NCI-H128 (cell line): ENCODE measurements around the gene SCAMP3.
"Not testable (repeated sequence)": the region's sequence is repeated elsewhere in the genome, so short reads cannot be mapped to it uniquely, and the experiment has no call there.

Experiments
- DNase-seq: peaks from one replicate; lab custom pipeline; 2025; ENCODE audit not compliant: unreplicated experiment; lab: John Stamatoyannopoulos, UW

The SCAMP3 gene

GRCh38 chr1:155232001-155232978, 29.9 kb downstream of the SCAMP3 start:
- not testable (repeated sequence) for DNase-seq

- DNase-seq = not testable (repeated sequence)
Measured at GRCh38 chr1:155231302-155231701, 30.9 kb downstream of the SCAMP3 start.

DNA sequence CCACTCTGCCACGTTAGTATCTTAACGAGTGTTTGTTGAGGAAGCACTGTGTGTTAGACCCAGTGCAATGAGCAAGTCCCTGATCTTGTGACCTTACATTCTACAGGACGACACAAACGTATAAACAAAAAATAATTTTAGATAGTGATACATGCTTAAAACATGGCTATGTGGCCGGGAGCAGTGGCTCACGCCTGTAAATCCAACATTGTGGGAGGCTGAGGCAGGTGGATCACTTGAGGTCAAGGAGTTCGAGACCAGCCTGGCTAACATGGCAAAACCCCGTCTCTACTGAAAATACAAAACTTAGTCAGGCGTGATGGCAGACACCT, 34.1 kb downstream of the SCAMP3 start:
- DNase-seq = no peak

- peak; percentile 99 for DNase-seq
Measured at GRCh38 chr1:155227261-155228095, 34.7 kb downstream of the SCAMP3 start.

DNA sequence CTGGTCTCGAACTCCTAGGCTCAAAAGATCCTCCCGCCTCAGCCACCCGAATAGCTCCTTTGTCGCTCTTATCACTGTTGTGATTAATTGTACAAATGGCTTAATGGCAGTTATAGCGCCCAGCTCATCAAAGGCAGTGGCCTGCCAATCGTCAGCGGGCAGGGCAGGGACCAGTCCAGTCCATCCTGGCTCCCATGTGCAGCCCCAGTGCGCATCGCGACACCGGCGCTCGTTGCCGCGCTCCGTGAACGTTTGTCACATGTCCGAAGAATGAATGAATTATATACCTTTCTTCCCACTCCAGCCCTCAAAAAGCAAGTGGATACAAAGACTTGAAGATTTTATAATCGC, 35.3 kb downstream of the SCAMP3 start:
- no peak for DNase-seq

DNA sequence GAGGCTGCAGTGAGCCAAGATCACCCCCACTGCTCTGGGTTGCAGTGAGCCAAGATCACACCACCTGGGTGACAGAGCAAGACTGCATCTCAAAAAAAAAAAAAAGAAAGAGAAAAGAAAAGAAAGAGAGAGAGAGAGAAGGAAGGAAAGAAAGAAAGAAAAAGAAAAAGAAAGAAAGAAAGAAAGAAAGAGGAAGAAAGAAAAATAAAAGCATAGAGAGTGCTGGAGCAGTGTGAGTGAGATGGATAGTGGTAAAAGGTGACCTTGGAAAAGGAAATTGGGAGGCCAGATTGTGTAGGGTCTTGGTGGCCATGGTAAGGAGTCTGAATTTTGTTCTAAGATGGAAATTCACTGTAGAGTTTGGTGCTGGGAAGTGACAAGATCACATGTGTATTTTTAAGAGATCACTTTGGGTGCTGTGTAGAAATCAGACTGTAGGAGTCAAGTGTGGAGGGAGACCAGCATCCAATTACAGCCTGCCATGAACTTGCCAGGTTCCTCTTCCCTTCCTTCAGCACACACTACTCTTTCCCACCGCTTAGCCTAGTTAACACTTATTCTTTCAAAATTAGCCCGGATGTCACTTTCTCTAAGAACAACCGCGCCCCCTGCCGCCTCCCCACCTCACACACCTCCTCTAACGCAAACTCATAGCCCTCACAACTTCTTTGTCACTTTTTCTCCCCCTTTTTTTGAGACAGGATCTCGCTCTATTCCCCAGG, 35.8 kb downstream of the SCAMP3 start:
- DNase-seq = peak; percentile 63

- DNase-seq = not testable (repeated sequence)
Measured at GRCh38 chr1:155225404-155225759, 36.8 kb downstream of the SCAMP3 start.

- no peak for DNase-seq
Measured at GRCh38 chr1:155223047-155223446, 39.1 kb downstream of the SCAMP3 start.

- DNase-seq = not testable (repeated sequence)
Measured at GRCh38 chr1:155220211-155220965, 41.8 kb downstream of the SCAMP3 start.

DNA sequence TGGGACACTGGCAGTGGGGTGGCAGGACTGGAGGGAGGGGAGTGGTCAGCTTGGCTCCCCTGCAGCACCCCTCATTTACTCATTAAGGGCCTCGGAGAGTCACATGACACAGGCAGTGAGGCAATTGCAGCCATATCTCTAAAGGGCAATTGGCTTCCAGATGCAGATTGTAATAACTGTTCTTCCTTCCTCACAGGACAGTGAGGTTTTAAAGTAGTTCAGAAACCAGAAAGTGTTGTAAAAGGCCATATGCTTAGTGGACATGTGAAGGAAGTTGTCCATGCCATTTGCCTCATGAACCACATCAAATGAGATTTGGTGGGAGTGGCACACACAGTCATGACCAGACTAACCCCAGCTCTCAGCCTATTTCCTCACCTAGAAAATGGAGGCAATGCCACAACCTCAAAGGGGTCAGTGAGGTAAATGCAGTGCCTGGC, 42.5 kb downstream of the SCAMP3 start:
- DNase-seq = no peak

GRCh38 chr1:155218854-155219591, 43.1 kb downstream of the SCAMP3 start:
- DNase-seq = peak; percentile 29

- DNase-seq = not testable (repeated sequence)
Measured at GRCh38 chr1:155214702-155215101, 47.5 kb downstream of the SCAMP3 start.

DNA sequence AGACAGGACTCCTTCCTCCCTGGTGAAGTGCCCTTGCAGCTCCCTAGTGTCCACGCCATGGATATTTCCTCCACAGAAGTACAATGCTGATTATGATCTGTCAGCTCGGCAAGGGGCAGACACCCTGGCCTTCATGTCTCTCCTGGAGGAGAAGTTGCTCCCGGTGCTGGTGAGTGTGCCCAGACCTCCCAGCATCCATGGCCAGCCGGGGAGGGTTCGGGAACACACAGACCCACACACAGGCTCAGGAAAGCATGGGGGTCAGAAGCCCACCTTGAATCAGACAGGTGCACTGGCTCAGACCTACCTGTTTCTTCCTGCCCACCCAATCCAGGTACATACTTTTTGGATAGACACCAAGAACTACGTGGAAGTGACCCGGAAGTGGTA, 50.1 kb downstream of the SCAMP3 start:
- not testable (repeated sequence) for DNase-seq

DNA sequence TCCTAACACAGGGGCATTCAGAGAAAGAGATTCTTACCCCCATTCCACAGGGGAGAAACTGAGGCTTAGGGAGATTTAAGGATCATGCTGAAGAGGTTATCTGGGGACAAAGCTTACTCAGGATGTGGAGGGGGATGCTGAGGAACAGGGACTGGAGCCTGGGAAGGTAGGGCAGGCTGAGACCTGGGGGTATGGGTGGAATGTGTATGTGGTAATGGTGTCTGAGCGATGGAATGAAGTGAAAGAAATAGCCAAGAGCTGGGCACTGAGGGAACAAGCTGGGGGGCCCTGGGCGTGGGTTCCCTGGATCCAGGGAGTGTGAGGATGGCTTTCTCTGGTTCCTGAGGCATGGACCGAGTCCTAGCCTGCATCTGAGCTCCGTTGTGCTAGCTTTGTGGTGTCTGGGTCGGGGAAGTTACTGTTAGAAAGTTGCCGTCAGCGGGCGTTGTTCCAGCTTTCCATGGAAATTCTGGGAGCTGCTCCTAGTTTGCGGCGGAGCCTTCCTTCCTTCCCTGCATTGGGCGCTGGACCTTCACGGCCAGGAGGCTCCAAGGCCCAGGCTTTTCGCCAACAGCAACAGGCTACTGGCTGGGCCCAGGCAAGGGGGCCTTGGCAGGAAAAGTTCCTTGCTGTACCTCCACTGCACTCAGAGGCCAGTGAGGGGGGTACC, 50.6 kb downstream of the SCAMP3 start:
- not testable (repeated sequence) for DNase-seq

- no peak for DNase-seq
Measured at GRCh38 chr1:155210314-155211104, 51.7 kb downstream of the SCAMP3 start.

DNA sequence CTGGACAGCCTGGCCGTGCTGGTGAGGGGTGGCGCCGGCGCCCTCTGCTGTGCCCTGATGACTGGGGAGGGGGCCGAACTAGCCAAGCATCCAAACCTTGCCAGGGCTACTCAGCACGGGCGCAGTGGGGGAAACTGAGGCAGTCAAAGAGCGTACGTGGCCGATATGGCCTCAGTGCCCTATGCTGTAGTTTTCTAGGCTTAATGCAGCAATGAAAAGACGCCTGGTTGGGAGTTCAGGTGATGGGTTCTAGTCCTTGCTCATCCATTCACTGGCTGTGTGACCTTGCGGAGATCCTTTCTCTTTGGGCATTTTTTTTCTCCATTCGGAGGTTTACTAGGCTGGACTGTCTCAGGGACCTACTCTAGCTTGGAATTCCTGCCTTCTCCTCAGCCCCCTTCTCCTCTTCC, 52.8 kb downstream of the SCAMP3 start:
- DNase-seq = no peak

DNA sequence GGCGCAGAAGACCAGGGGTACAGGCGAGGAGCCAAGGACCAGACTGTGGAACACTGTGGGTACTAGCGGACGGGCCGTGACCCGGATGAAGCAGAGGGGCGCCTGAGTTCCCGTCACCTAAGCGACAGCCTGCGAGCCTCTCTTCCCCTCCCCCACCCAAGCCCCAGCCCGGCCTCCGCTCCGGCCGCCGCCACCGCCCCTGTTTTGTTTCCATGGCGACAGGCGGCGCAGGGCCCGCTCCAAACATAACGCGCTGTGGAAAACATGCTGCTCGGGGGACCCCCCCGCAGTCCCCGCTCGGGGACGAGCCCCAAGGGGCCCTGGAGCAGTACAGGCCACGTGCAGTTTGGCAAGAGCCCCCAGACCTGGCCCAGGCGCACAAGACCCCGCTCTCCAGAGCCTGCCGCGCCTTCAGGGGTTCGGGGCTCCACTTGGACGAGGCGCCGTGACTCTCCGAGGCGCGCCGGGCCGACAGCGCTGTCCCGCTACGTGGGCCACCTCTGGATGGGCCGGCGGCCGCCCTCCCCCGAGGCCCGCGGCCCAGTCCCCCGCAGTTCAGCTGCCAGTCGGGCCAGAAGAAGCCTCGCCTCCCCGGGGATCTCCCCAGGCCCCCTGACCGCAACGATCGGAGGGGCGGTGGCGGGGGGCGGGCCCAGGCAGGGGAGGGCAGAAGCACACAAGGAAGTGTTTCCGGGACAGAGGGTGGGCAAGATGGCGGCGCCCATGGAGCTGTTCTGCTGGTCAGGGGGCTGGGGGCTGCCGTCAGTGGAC, 53.4 kb downstream of the SCAMP3 start, which contains the start of gene MTX1:
TSS of gene MTX1 (plus strand) at position 155 of the 771 bp plus-strand sequence. CDS start at position 265, 110 bp downstream.
- peak; percentile 55 for DNase-seq
